Measurements from ENCODE around the gene ZFP30. TPM values are rescaled to one million over a fixed set of nuclear protein-coding genes. Genes with fewer than 3 reads are reported as not detected.

ZFP30 gene
- total RNA-seq, 1 experiment from 2014 or later, result 10.1 TPM

DNA sequence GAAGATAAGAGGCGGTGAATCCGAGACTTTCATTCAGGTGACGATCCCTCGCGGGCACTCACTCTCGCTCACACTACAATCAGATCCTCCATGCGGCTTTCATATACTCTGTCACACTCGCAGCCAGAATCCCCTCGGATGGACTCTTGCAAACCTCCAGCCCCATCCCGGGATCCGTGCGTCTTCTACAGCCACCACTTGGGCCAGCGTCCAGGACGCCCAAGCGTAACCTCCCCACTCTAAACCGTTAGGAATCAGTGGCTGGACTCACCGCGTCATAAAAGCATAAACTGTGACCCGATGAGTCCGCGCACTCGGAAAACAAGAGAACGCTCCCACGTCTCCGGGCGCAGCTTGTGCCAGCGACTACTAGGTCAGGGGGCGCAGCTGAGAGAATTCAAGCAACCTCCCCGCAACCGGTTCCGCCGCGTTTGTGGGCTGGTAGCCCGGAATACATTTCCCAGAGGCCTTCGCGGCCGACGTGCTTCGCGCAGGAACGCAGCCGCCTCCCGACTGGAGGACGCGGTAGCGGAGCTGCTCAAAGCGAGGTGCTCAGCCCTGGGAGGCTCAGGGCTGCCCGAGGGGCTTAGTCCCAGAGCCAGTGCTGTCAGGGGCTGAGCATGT is 36.7 kb upstream of the ZFP30 start:
- H4K8ac ChIP-seq (replicated peaks; ENCODE audit: insufficient read length, low read depth, low read length), result no peak overlapping the region
- H2BK15ac ChIP-seq (ENCODE audit: low read depth, low read length), result no peak overlapping the region
- peak overlapping the region; percentile 98 for H3K4me2 ChIP-seq (ENCODE audit: insufficient read depth, insufficient read length, low read length)
- TF ChIP-seq CTCF (conservative IDR thresholded peaks at IDR 0.05), result peak; percentile 31; the same call in 2 of the 3 replicates
- Mint-ChIP-seq H3K4me1 (peaks cover 18 to 22% of the 10 kb centered on the region in 2 experiments), H3K4me3 (peak overlapping the region; percentile 82 to 94), H3K27ac (no peak overlapping the region), H3K36me3 (ENCODE audit: insufficient read depth in 1 of 3, low read depth in 3 of 3) (peaks cover 7 to 11% (median 8%) of the 10 kb centered on the region in 3 experiments), H3K27me3 (ENCODE audit: low read depth) (peaks cover 53% of the 10 kb centered on the region), H3K9me3 (peaks cover 5 to 10% of the 10 kb centered on the region in 2 experiments)
- H2BK120ac ChIP-seq (ENCODE audit: low read depth, low read length, poor library complexity, severe bottlenecking), result no peak overlapping the region
- H2BK20ac ChIP-seq (ENCODE audit: low read depth, low read length, poor library complexity, severe bottlenecking), result no peak overlapping the region
- peaks cover 8% of the 10 kb centered on the region; the same call in 1 of the 2 replicates for H3K27me3 ChIP-seq (ENCODE audit: insufficient read depth, low read length)
- peak overlapping the region; percentile 41 for H3K9ac ChIP-seq (ENCODE audit: extremely low read depth, insufficient read length, low read length)
- H3K9me3 ChIP-seq (ENCODE audit: control insufficient read depth, low read depth, low read length), result no peaks in the 10 kb centered on the region
- no peaks in the 10 kb centered on the region; the same call in 1 of the 2 replicates for H3K4me1 ChIP-seq (ENCODE audit: insufficient read depth, low read length)
- no peak overlapping the region for H2BK5ac ChIP-seq (ENCODE audit: insufficient read length, low read length)
- H3K56ac ChIP-seq (ENCODE audit: insufficient read length, low read depth, low read length), result no peak overlapping the region
- 0 out of 2 replicates have a peak overlapping the region, but pooled peaks have one; percentile 89 for H3K14ac ChIP-seq (ENCODE audit: insufficient read depth, low read length)
- H2BK12ac ChIP-seq (ENCODE audit: insufficient read length, low read depth, low read length), result no peak overlapping the region
- H3K27ac ChIP-seq (ENCODE audit: insufficient read length, low read depth, low read length), result no peak overlapping the region
- peak; percentile 88 for DNase-seq
- H4K91ac ChIP-seq (ENCODE audit: insufficient read length, low read depth, low read length), result no peak overlapping the region
- H4K20me1 ChIP-seq (ENCODE audit: control insufficient read depth, insufficient read depth, insufficient read length), result no peaks in the 10 kb centered on the region
- H4K5ac ChIP-seq (ENCODE audit: insufficient read length, low read depth, low read length), result no peak overlapping the region
- no CpG with 5 or more reads among the region's 48 CpGs for WGBS (ENCODE audit: extremely low coverage, insufficient read length, low lambda C conversion rate)
- H3K23ac ChIP-seq (ENCODE audit: insufficient read length, low read depth, low read length), result no peak overlapping the region
- H3K18ac ChIP-seq (ENCODE audit: insufficient read length, low read depth, low read length), result peak overlapping the region; percentile 51
- H3K79me2 ChIP-seq (ENCODE audit: insufficient read depth, low read length), result no peaks in the 10 kb centered on the region
- no peak overlapping the region for H3K4ac ChIP-seq (ENCODE audit: low read depth, low read length)
- H3T11ph ChIP-seq (ENCODE audit: low read length), result no peak overlapping the region
- peaks cover 7% of the 10 kb centered on the region for H3K23me2 ChIP-seq (ENCODE audit: insufficient read length, low read depth, low read length, poor library complexity, severe bottlenecking)
- H2AFZ ChIP-seq (ENCODE audit: low read length), result peak overlapping the region; percentile 79
- no peaks in the 10 kb centered on the region for H3K79me1 ChIP-seq (ENCODE audit: insufficient read depth, low read depth, low read length, poor library complexity, severe bottlenecking)
- no peak overlapping the region for H2AK5ac ChIP-seq (ENCODE audit: insufficient read length, low read length)

Data from H9 (cell line).